GM18526 (cell line): ENCODE data around the gene BAHCC1.

Experiments
- POLR2A ChIP-seq: IDR thresholded peaks from 3 replicates; pipeline ENCODE4 v1.6.1; 2011; ENCODE audit not compliant: insufficient read length; ENCODE audit errors: extremely low read depth

BAHCC1 gene

GRCh38 chr17:81511804-81512561, 116.7 kb downstream of the BAHCC1 start:
- TF ChIP-seq POLR2A: peak; percentile 32

DNA sequence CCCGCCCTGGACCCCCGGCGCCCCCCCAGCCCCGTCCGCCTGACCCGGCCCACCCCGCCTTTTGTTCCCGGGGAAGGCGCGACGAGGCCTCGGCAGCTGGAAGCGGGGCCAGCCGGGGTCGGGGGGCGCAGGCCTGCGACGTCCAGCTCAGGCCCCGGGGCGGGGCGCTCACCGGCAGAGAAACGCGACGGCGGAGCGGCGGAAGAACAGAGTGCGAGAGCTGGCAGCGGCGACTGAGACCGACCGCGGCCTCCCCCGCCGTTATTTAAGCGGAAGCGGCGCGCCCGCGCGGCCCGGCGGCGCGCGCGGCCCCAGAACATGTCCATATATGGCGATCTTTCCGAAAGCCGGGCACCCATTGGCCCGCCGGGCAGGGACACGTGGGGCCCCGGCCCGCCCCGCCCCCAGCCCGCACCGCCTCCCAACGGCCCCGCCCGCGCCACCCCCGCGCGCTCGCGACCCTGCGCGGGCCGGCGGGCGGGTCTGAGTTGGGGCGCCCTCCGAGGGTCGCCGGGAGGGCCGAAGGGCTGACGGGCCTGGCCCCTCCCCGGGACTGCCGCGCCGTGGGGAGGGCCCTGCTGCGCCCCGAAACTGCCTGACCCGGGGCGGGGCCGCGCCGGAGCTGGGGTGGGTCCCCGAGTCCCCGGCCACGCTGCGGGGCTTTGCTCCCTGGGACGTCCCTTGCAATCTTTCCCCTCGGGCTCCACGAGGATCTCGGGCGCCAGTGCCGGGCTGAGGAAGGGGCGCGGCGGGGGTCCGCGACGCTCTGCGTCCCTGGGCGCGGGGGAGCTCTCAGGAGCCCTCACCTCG, 117.5 kb downstream of the BAHCC1 start, which contains the start of gene ACTG1:
Gene ACTG1, minus strand, starts transcription at position 238 of the 810 bp plus-strand sequence. CDS start 445 bp downstream, outside the sequence.
- TF ChIP-seq POLR2A: peak; percentile 100

- TF ChIP-seq POLR2A: peak; percentile 57
Observed at GRCh38 chr17:81513372-81513752, 118.1 kb downstream of the BAHCC1 start.

DNA sequence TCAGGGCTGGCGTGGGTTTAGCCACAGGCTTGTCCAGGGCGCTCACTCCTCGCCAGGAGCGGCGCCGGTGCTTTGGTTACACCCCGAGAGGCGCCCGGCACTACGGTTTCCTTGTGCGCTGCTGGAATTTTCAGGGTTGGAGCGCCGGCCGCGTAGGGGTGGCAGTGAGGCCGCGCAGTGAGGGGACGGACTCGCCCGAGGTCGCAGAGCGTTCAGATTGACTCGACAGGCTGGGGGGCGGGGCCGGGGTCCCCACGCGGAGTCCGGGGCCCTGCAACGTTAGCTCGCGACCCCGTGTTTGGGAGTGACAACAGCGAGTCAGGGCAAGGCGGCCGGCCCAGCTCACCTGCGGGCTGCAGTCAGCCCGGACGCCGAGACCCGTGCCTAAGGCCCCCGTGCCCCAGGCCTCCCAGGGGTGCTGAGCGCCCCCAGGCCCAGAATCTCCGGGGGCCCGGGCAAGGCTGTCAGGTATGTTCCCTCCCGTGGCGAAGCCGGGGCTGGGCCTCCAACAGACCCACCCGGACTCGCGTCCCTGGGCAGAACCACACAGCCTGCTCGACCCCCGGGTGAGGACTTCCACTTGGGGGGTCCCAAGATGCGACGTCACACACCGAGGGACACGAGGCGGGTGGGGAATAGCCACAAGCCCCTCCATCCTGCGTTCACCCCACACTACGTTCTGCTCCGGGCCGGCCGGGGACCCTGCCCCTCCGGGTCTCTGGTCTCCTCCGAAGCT, 118.7 kb downstream of the BAHCC1 start:
- TF ChIP-seq POLR2A: no peak

DNA sequence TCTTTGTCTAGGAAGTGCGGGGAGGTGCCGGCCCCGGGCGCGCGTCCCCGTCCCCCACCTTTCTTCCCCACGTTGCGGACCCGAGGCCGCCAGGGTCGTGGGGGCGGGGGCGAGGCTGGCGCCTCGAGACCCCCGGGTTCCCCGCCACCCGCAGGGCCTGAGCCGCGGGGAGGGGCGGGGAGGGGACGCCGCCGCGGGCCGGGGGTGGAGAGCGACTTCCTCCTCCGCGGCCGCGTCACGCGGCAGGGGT, 119.2 kb downstream of the BAHCC1 start:
- no peak for TF ChIP-seq POLR2A

DNA sequence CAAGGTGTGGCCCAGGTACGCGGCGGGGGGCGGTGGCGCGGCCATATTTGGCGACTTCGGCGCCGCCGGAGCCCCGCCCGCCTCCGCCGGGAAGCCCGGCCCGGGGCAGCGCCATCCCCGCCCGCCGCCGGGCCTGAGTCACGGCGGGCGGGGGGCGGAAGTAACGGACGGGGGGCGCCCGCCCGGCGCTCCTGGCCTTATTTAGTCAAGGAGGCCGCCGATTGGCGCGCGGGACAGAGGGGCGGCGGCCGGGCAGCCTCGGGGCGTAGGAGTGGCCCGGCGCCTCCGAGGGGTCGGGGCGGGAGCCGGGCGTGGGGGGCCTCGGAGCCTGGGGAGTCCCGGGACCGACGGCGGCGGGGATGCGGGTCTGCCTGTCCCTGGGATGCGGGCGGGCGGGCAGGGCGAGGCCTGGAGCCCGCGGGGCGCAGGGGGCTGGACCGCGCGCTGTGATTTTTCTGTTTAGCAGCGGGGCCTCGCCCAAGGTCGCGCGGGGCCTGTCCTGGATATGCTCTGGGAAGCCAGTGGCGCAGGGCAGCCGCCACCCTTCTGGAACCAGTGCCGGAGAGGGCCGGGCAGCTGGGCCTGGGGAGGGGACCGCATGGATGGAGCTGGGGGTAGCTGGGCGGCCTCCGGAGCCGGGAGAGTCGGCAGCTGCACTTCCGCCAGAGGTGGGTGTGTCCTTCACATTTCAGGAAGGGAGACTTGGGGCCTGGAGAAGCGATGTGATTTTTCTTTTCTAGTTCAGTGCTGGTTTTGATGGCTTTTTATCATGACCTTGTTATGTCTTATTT, 119.7 kb downstream of the BAHCC1 start:
- peak; percentile 39 for TF ChIP-seq POLR2A

DNA sequence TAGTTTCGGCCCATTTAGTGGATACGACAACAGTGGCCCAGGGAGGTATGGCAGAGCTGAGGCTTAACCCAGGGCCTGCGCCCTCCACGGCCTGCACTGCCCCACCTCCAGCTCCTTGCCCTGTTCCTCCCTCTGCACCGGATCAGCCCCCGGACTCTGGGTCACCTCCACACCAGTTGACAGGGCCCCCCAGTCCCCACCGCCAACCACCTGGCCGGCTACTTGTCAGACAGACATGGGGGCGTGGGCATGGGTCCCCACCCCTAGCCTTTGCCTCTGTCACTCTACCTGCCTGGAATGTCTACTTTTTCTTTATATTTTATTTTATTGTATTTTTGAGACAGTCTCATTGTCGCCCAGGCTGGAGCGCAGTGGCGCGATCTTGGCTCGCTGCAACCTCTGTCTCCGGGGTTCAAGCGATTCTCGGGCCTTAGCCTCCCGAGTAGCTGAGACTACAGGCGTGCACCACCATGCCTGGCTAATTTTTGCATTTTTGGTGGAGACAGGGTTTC, 120.3 kb downstream of the BAHCC1 start:
- no peak for TF ChIP-seq POLR2A
